ENCODE results near the gene MFAP3L. TPM values are rescaled to one million over a fixed set of nuclear protein-coding genes. Genes with fewer than 3 reads are reported as not detected.
"Not testable (repeated sequence)": the region's sequence is repeated elsewhere in the genome, so short reads cannot be mapped to it uniquely, and the experiment has no call there.

MFAP3L gene
- total RNA-seq, 1 experiment from 2014 or later: 0.47 TPM

DNA sequence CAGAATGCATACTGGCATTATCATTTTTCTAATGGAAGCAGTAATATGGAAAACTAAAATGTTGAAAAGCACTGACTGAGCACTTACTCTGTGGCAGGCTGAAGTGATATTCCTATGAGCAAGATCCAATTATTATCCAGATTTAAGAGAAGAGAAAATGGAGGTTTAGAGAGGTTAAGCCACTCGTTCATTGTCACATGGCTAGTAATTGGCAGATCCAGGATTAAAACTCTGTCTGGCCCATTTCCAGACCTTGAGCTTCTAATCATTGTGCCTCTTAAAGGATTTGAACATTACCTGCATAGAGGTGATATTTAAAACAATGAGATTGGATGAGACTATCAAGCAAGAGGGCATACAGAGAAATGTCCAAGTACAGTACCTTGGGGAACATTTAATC is 80.6 kb downstream of the MFAP3L start:
- Histone ChIP-seq H3K9me2 (replicated peaks; ENCODE audit: low read length) (no peaks in the 10 kb centered on the region), H3K4me1 (ENCODE audit: insufficient read depth, low read length) (no peaks in the 10 kb centered on the region), H3K79me2 (ENCODE audit: low read length) (no peaks in the 10 kb centered on the region), H3K9ac (ENCODE audit: low read length) (no peak overlapping the region), H3K27me3 (ENCODE audit: low read length) (0 out of 2 replicates have a peak, but pooled peaks cover 6% of the 10 kb centered on the region), H3K36me3 (ENCODE audit: low read depth, low read length) (no peaks in the 10 kb centered on the region), H2AFZ (ENCODE audit: low read length) (no peak overlapping the region), H3K4me3 (ENCODE audit: low read length) (no peak overlapping the region), H3K27ac (ENCODE audit: low read length) (no peak overlapping the region), H3K4me2 (ENCODE audit: low read length) (no peak overlapping the region), H4K20me1 (ENCODE audit: low read length) (no peaks in the 10 kb centered on the region), H3F3A (ENCODE audit: low read length, unreplicated experiment) (no peaks in the 10 kb centered on the region), H3K9me3 (ENCODE audit: low read length) (no peaks in the 10 kb centered on the region)
- no peak for DNase-seq
- no peak for ATAC-seq
- CTCF ChIA-PET: no interaction called here
- intact Hi-C loops (cut with micrococcal nuclease): no loop called here
- POLR2A ChIA-PET (ENCODE audit: unreplicated experiment): no interaction called here
- TF ChIP-seq CTCF (conservative IDR thresholded peaks at IDR 0.05; ENCODE audit: low read depth, low read length): no peak
- TF ChIP-seq EZH2 (IDR thresholded peaks at IDR 0.05; ENCODE audit: low read length, unreplicated experiment): no peak
- no peak for TF ChIP-seq EZH2phosphoT487 (IDR thresholded peaks at IDR 0.05; ENCODE audit: borderline replicate concordance, low read length)
- no TSS peak for BruUV-seq (replicated peaks)

GRCh38 chr4:169943601-169944000 is 82.6 kb downstream of the MFAP3L start:
- DNase-seq; POLR2A ChIA-PET (ENCODE audit: unreplicated experiment); H3K27ac ChIP-seq (ENCODE audit: low read length); H3K9me3 ChIP-seq (ENCODE audit: low read length); intact Hi-C loops (cut with micrococcal nuclease); BruUV-seq (replicated peaks); H3K4me1 ChIP-seq (ENCODE audit: insufficient read depth, low read length); ATAC-seq; H3F3A ChIP-seq (ENCODE audit: low read length, unreplicated experiment); H3K4me2 ChIP-seq (ENCODE audit: low read length); H3K4me3 ChIP-seq (ENCODE audit: low read length); H2AFZ ChIP-seq (ENCODE audit: low read length); H3K9me2 ChIP-seq (replicated peaks; ENCODE audit: low read length); CTCF ChIA-PET; H3K36me3 ChIP-seq (ENCODE audit: low read depth, low read length); H3K27me3 ChIP-seq (ENCODE audit: low read length); H4K20me1 ChIP-seq (ENCODE audit: low read length); H3K79me2 ChIP-seq (ENCODE audit: low read length); H3K9ac ChIP-seq (ENCODE audit: low read length): not testable (repeated sequence)

DNA sequence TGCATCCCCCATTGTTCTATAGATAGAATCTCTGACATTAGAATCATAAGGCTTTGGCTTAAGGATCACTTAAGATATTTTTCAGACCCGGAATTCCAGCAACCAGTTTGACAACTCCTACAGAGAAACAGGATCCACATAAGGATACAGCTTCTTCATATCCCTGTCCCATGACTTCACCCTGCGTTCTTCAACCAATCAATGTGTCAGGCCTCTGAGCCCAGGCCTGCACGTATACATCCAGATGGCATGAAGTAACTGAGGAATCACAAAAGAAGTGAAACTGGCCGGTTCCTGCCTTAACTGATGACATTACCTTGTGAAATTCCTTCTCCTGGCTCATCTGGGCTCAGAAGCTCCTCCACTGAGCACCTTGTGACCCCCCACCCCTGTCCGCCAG is 85.1 kb downstream of the MFAP3L start:
- Histone ChIP-seq H3K4me2 (ENCODE audit: low read length) (no peak overlapping the region), H3F3A (ENCODE audit: low read length, unreplicated experiment) (no peaks in the 10 kb centered on the region), H2AFZ (ENCODE audit: low read length) (no peak overlapping the region), H3K4me1 (ENCODE audit: insufficient read depth, low read length) (no peaks in the 10 kb centered on the region), H3K27me3 (ENCODE audit: low read length) (no peaks in the 10 kb centered on the region), H3K9ac (ENCODE audit: low read length) (no peak overlapping the region), H3K9me2 (replicated peaks; ENCODE audit: low read length) (no peaks in the 10 kb centered on the region), H3K9me3 (ENCODE audit: low read length) (no peaks in the 10 kb centered on the region), H3K36me3 (ENCODE audit: low read depth, low read length) (no peaks in the 10 kb centered on the region), H3K4me3 (ENCODE audit: low read length) (no peak overlapping the region), H4K20me1 (ENCODE audit: low read length) (no peaks in the 10 kb centered on the region), H3K79me2 (ENCODE audit: low read length) (no peaks in the 10 kb centered on the region), H3K27ac (ENCODE audit: low read length) (no peak overlapping the region)
- BruUV-seq (replicated peaks): no TSS peak
- intact Hi-C loops (cut with micrococcal nuclease): no loop called here
- ChIA-PET POLR2A (ENCODE audit: unreplicated experiment) (no interaction called here), CTCF (no interaction called here)
- TF ChIP-seq CTCF (conservative IDR thresholded peaks at IDR 0.05; ENCODE audit: low read depth, low read length) (no peak), EZH2 (IDR thresholded peaks at IDR 0.05; ENCODE audit: low read length, unreplicated experiment) (no peak), EZH2phosphoT487 (IDR thresholded peaks at IDR 0.05; ENCODE audit: borderline replicate concordance, low read length) (no peak)
- no peak for DNase-seq
- ATAC-seq: no peak

Data from PC-3 (cell line).